DMS114 treated with DMSO at 0.1 percent for 48 hours (cell line): Measurements from ENCODE around the gene ZBTB49.

Experiments
- DNase-seq: peaks from one replicate; lab custom pipeline; 2025; ENCODE audit not compliant: unreplicated experiment; lab: John Stamatoyannopoulos, UW

Gene ZBTB49

DNA sequence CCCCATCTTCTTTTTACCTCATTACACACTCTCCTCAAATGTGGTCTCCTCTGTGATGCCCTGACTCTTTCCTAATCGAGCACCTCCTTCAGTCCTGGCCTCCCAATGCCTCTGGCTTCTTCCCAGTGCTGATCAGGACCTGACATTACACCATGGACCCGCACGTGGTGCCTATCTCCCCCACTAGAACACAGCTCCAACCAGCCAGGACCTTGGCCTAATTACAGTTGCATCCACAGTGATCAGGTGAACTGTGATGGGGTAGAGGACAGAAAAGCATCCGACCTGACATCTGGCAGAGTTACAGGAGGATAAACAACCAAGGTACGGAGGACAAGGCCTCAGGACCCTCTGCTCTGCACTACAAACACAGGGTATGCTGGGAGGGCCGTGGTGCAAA lies 12.5 kb upstream of the ZBTB49 start:
- DNase-seq, result no peak

- no peak for DNase-seq
Observed at GRCh38 chr4:4281787-4282186, 8.3 kb upstream of the ZBTB49 start.

DNA sequence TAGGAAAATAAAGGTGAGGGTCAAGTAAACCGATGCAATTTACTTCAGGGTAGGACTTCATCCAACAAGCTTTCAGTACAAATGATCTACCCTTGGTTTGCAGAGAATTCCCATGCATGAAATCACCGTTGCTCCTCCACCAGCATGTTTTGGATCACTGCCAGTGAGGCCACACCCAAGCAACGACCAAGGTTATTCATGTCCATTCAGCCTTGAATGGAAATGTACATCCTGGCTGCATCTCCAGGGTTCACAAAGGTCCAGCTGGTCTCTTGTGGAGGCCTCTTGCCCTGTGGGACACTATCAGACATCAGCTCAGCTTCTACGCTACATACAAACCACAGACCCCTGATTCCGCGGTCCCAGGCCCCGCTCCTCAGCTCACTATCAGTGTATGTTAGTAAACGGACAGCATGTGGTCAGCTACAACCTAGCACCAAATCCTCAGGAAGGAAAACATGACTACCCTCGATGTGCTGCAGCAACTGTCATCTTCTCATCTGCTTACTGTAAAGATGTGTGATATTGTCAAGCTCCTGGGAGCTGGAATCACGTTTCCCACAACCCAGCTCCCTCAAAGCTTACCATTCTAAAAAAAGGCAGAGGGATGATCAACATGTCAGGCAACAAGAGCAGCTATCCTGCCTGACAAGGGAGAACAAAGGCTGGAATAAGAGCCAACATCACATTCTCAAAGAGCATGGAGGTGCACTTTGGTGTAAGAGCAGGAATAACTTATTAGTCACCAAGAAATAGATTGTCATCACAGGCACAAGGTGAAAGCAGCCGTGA lies 5.0 kb upstream of the ZBTB49 start:
- no peak for DNase-seq

GRCh38 chr4:4288098-4288497 lies 2.0 kb upstream of the ZBTB49 start:
- DNase-seq, result no peak

DNA sequence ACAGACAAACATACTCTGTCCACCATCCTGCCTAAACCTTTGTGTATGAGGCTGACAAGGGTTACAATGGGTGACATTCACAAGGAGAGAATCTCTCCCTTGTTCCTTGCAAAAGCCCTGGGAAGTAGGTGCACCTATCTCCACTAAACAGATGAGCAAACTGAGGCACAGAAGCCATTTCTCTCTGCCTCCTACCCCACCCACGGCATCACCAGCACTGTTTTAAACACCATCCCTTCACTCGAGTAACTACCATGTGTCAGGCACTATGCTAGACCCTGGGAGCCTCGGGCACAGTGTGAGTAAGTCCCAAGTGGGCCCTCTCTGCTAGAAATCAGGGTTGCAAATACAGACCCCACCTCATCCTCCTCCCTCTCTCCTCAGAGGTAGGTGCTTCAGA lies 996 bp upstream of the ZBTB49 start:
- no peak for DNase-seq

- DNase-seq, result no peak
Observed at GRCh38 chr4:4289597-4289940, 482 bp upstream of the ZBTB49 start.

DNA sequence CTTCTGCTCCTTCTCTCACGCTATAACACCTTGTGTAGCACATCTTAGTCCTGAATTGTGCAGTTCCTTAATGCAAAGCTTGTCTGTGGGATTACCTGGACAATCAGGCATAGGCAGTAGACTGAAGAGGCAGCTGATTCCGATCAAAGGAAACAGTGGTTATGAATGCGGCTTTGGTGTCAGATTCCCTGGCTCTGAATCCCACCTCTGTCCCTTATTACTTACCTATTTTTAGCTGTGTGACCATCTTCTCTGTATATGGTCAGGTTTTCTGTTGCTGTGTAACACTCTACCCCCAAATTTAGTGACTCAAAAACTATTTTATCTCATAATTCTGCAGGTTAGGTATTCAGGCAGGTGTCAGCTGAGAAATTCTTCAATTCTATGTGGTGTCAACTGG lies 3.2 kb downstream of the ZBTB49 start:
- no peak for DNase-seq

DNA sequence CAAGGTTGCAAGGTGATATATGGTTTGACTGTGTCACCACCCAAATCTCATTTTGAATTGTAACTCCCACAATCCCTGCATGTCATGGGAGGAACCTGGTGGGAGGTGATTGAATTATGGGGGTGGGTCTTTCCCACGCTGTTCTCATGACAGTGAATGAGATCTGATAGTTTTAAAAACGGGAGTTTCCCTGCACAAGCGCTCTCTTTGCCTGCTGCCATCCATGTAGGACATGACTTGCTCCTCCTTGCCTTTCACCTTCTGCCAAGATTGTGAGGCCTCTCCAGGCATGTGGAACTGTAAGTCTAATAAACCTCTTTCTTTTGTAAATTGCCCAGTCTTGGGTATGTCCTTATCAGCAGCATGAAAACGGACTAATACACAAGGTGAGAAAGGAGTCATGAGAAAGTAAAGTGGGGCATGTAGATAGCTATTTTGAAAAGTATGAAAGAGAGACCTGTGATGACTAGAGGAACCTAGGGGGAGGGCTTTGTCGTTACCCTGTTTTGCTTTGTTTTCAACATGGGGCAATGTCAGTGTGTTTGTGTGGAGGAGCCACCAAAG lies 6.3 kb downstream of the ZBTB49 start:
- DNase-seq, result no peak

GRCh38 chr4:4299006-4299405 lies 9.0 kb downstream of the ZBTB49 start:
- DNase-seq, result no peak

DNA sequence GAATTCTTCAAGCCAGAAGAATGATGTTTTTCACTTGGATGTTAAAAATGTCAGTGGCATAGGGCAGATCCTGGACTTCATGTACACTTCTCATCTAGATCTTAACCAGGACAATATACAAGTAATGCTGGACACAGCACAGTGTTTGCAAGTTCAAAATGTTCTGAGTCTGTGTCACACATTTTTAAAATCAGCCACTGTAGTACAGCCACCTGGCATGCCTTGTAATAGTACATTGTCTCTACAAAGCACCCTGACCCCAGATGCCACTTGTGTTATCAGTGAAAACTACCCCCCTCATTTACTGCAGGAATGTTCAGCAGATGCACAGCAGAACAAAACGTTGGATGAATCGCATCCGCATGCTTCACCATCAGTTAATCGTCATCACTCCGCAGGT lies 11.9 kb downstream of the ZBTB49 start:
- DNase-seq, result no peak

GRCh38 chr4:4302416-4302815 lies 12.4 kb downstream of the ZBTB49 start:
- DNase-seq, result no peak

DNA sequence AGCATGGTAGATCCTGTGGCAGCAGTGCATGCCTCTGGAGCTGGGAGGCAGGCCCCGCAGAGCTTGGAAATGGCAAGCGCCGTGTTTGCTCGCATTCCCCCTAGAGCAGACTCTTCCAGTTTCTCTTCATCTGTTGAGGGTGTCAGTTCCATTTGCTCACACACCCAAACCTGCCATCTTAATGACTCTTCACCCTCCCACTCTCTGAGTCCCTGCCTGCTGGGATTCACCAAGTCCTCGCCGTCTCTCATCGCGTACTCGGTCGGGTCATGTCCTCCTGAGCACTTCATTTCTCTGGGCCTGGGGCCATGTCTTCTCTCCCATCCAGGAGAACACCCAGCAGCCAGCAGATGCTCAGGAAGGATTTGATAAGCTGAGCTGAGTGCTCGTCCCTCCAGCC lies 16.9 kb downstream of the ZBTB49 start:
- DNase-seq, result no peak

DNA sequence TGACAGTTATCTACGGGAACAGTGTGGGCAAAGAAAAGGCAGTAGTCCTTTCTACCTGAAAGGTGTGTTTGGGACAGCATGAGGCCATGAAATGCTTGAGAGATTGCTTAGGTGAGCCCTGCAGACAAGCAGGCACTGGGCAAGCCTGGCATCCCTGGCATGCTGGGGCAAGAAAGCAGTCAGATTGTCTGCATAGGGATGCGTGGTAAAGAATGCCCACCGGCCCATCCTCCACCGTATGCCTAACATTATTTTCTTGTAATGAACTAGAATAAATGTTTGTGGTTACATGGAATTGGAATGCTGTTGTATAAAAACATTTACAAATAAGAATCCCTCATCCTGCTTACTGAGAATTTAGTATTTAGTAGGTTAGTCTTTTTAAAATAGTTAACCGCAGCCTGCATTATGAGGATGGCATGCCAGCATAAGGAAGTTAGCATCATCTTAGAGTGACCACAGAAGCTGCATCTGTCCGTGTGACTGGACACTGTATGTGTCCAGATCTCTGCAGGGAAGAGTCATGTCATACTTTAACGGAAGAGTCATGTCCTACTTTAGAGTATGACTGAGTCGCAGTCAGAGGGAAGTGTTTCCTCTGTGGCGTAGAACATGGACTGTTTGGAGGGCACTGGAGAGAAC lies 18.9 kb downstream of the ZBTB49 start:
- no peak for DNase-seq

DNA sequence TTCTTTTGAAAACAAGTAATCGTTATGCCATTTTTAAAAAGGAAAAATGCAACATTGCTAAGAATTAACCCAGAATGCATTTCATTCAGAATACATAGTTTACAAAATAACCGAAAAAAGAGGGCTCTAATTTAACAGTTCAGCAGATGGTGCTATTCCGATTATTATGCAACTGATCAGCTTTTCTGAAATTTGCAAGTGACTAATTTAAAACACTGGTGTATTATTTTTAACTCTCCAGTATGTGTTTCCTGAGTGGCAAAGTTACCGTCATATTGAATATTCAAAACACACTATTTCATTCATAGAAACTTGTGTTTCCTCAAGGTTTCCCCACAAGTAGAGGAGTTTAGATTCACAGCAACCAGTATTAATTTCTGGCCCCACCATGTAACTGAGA lies 21.1 kb downstream of the ZBTB49 start:
- DNase-seq, result no peak

- no peak for DNase-seq
Observed at GRCh38 chr4:4315461-4316149, 25.6 kb downstream of the ZBTB49 start.

DNA sequence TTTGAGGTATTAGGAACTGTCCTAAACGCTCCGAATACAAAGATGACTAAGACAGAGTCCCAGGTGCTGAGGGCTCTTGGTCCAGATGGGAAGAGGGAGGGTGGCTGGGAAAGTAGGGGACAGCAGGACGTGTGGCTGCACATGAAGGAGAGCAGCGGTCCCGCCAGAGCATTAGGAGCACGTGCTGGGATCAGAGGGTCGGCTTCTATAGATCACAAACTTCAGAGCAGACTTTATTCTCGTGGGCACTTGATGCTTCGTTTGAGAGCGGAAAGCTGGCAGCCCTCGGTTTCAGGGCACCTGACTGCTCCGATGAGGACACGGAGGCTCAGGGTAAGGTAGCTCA lies 26.1 kb downstream of the ZBTB49 start:
- no peak for DNase-seq

GRCh38 chr4:4317496-4318232 lies 27.6 kb downstream of the ZBTB49 start:
- no peak for DNase-seq

- no peak for DNase-seq
Observed at GRCh38 chr4:4320528-4320927, 30.5 kb downstream of the ZBTB49 start.

GRCh38 chr4:4320951-4321714 lies 31.1 kb downstream of the ZBTB49 start:
- DNase-seq, result no peak

- no peak for DNase-seq
Observed at GRCh38 chr4:4321951-4322688, 32.1 kb downstream of the ZBTB49 start.
